Left hindlimb (tissue), 1 donor: ENCODE data around the gene KASH5.
"Not testable (repeated sequence)": the region's sequence is repeated elsewhere in the genome, so short reads cannot be mapped to it uniquely, and the experiment has no call there.

Experiments used
- DNase-seq: peaks from one replicate; pipeline ENCODE4 v3.0.0-alpha.2; 2018

Gene KASH5

DNA sequence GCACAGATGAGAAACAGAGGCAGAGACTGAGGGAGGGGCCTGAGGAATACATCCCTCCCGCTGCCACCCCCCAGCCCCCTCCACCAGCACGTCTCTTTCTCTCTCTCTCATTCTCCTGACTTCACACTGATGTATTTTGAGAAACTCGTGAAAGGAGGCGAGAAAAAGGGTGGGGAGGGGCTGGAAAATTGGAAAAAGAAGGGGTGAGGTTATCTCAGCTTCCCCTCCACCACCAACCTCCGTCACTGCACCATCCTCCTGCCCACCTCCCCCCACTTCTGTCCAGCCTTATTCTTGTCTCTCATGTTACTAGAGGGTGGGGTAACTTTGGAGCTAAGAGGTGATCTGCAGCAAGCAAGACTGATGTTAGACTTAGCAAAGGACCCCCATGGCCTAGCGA, 51.8 kb downstream of the KASH5 start:
- DNase-seq: no peak

DNA sequence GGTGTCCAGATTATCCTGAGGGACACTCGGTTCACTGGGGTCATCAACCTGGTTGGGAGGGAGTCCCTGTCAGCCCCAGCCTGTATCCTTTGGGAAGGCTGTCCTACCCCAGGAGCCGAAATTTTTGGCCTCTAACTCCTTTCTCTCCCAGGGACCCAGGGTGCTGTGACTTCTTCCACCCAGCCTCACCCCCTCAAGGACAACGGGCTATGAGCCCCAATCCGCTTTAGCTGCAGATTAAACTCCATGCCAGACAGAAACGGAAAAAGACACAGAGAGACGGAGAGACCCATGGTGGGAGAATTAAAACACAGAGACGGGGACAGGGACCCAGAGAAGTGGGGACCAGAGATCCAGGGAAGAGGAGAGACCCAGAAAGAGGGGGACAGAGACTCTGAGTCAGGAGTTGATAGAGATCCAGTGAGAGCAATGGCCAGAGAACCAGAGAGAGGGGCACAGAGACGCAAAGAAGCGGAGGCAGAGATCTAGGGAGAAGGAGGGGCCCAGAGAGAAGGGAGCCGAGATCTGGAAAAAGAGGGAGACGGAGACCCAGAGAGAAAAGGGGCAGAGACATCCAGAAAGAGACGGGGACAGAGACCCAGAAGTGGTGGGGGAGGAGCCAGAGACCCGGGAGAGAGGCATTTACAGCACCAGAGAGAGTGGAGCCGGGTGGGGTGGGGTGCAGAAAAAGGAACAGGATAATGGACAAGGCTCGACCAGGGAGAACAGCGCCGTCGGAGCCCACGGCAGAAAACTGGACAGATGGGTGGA, 52.6 kb downstream of the KASH5 start:
- no peak for DNase-seq

DNA sequence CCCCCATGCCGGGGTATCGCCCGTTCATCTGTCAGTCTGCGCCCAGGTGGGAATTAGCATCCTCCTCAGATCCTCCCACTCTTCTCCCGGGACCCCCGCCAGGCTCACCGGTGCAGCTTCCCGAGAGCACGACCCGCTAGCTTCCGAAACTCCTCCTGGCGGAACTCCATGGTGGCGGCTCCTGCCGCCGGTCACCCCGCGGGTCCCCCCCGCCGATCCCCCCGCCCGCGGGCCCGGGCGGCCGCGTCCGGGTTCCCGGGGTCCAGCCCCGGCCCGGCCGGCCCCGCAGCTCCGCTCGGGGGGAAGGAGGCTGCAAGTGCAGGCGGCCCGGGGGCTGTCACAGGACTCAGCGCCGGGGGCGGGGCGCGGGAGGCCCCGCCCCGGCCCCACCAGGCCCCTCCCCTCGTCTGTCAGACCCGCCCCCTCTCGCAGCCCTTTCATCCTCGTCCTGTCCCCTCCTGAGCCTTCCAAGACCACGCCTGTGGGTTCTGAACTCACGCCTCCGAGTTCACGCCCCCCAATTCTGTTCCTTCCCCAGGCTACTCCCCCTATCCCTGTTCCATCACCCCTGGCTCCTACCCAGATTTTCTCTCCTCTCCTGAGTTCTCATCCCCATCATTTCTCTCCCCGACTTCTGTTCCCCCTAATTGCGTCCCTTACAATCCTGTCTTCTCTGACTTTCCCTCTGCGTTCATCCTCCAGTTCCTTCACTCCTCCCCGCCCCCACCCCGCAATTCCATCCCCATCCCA, 53.3 kb downstream of the KASH5 start, which contains the start of gene SLC17A7:
TSS of gene SLC17A7 (minus strand) at position 318 of the 750 bp plus-strand sequence. CDS start at position 170, 148 bp downstream.
- DNase-seq: peak; percentile 67

DNA sequence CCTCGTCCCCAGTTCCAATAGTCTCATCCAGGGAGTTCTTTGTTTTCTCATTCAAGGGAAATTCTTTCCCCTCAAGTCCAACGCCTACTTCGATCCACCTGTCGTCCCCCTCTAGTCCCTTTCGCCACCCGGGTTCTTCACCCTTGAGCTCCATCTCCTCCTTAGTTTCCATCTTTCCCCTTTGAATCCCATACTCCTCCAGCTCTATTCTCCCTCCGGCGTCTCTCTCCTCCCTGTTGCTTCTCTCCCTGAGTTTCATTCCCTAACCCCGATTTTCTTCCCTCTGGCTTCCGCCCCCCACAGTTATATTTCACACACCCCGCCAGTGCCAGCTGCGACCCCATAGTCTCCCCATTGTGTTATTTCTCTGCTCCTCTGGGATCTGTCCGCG, 53.9 kb downstream of the KASH5 start:
- DNase-seq: no peak

DNA sequence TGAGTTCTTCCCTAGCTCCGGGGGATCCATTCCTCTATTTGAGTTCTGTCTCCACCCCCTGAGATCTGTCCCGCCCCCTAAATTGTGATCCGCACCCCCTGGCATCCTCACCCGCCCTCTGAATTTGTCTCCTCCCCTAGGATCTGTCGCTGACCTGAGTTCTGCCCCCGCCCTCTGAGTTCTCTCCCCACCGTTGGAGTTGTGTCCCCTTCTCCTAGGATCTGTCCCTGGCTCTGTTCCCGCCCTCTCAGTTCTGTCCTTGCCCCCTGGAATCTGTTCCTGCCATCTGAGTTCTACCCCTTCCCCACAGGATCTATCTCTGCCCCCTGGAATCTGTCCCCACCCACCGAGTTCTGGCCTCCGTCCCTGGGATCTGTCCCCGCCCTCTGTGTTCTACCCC, 54.3 kb downstream of the KASH5 start:
- no peak for DNase-seq

DNA sequence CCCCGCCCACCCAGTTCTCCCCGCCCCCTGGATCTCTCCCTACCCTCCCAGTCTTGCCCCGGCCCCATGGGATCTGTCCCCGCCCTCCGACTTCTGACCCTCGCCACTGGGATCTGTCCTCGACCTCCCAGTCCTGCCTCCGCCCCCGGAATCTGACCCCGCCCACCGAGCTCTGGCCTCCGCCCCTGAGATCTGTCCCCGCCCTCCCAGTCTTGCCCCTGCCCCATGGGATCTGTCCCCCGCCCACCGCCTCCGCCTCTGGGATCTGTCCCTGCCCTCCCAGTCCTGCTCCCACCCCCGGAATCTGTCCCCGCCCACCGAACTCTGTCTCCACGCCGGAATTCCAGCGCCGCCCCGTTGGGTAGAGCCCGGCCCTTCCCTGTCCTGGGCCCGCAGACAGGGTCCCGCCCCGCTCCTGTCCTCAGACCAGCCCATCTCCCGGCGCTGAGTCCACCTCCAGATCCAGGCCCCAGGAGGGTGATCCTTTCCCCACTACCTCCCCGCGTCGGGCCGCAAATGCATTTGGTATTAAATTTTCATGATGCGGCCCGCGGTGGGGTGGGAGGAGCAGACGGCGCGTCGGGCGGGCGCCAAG, 54.8 kb downstream of the KASH5 start:
- peak; percentile 95 for DNase-seq

DNA sequence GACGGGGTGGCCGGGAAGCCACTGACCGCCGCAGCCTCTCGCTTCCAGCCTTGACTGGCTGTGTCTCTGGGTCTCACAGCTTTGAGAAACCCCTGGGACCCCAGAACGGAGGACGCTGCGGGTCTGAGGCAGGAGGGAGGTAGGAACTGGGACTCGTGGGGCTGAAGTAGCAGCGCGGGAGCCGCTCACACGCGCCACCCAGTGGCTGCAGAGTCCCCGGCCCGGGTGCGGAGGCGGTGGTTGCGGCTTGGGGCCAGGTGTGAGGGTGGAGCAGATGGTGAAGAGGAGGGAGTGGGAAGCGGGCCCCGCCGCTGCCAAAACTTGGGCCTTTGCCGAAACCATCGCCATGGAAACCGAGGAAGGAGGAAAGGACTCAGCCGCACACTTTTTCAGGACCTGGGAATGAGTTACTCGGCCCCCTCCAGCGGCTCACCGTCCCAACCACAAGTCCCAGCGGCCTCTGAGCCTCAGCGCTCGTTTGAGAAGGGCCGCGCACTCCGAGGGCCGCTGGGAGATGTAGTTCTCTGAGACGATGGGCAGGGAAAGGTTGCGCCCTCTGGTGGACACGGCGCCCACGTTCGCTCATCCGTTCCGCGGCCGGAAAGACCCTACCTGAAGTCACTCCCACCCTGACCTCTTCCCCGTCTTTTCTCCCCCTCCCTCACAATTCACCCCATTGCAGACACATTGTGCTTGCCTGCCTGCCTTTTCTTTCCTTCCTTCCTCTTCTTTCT, 55.5 kb downstream of the KASH5 start:
- peak; percentile 98 for DNase-seq

DNA sequence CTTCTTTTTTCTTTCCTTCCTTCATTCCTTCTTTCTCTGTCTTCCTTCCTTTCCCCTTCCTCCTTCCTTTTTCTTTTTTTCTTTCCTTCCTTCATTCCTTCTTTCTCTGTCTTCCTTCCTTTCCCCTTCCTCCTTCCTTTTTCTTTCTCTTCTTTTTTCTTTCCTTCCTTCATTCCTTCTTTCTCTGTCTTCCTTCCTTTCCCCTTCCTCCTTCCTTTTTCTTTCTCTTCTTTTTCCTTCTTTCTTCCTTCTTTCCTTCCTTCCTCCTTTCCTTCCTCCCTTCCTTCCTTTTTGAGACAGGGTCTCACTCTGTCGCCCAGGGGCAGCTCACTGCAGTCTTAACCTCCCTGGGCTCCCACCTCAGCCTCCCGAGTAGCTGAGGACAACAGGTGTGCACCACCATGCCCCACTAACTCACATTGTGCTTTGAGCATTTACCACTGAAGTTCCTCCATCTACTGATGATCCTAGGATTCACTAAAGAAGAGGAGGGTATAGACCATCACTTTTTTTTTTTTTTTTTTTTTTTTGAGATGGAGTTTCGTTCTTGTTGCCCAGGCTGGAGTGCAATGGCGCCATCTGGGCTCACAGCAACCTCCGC, 56.2 kb downstream of the KASH5 start:
- not testable (repeated sequence) for DNase-seq

DNA sequence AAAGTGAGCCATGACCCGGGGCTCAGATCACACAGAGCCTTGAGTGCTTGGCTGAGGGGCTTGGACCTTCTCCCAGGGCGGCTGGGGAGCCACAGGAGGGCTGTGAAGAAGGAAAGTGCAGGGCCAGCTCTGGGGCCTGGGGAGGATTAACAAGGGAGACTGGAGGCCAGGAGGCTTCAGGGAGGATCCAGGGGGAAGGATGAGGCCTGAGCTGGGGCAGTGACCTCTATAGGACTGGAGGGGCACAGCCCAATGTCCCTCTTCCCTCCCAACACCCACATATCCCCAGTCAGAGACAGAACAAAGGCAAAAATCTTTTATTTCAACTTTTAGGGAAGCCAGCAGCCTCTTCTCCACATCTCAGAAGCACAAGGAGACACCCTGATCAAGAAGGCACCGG, 57.9 kb downstream of the KASH5 start:
- DNase-seq: no peak

DNA sequence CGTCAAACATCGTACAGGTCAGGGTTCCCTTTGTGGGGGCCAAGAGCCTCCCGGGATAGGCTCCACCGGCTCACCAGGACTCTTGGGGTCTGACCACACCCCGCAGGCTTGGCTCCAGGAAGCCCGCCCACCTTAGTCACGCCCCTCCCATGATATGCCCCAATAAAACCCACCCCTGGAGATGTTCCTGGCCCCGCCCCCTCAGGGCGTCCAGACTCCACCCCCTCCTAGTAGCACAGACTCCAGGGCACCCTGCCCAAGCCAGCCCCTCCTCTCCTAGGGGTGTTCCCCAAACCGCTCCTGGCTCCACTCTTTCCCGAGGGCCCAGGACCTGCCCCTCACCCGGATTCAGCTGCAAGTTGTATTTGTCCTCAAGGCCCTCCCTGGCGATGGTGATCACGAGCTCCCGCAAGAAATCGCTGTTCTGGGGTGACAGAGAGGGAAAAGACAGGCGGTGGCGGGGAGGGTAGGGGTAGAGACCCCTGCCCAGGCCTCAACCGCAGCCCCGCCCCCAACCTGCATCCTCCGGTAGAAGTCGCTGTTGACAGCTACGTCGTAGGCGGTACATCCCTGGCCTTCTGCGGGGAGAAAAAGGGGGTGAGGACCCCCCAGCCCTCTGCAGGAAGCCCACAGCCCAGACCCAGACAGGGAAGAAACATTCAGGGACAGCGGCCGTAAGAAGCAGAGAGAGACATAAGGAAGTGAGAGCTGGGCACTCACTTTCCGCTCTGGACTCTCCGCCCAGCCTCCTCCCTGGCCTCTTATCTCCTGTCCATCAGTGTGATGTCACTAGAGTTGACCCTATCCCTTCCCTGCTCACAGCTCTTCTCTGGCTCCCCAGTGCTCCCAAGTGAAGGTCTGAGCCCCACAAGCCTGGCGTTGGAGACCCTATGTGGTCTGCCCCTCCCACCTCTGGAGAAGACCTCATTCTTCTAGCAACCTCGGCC, 59.7 kb downstream of the KASH5 start:
- no peak for DNase-seq

DNA sequence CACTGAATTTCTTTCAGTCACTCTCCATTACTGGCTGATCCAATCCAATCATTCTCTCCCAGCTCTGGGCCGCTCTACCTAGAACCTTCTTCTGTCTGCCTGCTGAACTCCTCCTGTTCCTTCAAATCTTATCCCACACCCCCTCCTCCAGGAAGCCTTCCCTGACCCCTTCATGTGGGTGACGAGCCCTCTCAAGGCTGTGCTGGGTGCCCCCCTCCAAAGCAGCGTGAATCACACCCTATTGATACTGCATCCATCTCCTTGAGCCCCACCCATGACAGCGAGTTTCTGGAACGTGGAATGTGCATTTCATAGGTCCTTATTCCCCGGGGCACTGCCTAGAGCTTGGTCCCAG, 60.4 kb downstream of the KASH5 start:
- DNase-seq: no peak

DNA sequence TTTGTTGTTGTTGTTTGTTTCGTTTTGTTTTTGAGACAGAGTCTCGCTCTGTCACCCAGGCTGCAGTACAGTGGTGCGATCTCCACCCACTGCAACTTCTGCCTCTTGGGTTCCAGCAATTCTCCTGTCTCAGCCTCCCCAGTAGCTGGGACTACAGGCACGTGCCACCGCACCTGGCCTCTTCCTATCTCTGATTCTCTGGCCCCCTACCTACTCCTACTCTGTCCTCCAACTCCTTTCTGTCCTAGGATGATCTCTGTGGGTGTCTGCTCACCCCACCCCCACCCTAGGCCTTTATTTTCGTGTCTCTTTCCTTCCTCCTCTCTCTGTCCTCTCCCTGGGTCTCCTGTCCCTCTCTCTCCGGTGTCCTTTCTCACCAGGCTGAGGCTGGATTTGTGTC, 62.4 kb downstream of the KASH5 start:
- no peak for DNase-seq

DNA sequence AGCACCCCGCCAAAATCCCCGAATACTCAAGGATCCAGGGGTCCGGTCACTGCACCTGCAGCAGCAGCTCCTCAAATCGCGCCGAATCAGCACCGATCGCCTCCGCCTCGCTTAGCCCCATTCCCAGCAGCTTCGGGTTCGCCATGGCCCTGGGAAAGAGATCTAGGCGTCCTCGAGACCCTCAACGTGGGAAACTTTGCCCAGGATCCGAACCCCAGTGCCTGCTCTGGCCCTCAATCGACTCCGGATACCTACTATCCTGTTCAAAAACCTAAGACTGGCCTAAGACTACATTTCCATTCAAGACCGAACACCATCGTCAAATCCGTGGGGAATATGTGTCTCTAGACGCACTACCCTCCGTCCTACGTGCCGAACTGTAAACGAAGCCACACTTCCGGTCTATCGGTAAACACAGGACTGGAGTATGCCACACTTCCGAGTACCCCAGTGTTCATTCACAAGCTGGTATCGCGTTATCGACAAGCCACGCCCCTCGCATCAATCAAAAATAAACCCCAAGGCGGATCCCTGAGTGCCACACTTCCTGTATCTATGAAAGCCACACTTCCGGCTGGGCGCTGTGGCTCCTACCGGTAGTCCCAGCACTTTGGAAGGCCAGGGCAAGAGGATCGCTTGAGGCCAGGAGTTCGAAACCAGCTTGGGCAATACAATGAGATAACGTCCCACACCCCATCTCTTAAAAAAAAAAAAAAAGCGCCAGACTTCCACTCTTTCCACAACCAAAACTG, 63.6 kb downstream of the KASH5 start, which contains the start of gene PIH1D1:
TSS of gene PIH1D1 (minus strand) at position 385 of the 752 bp plus-strand sequence. CDS start at position 145, 240 bp downstream.
- peak; percentile 97 for DNase-seq

DNA sequence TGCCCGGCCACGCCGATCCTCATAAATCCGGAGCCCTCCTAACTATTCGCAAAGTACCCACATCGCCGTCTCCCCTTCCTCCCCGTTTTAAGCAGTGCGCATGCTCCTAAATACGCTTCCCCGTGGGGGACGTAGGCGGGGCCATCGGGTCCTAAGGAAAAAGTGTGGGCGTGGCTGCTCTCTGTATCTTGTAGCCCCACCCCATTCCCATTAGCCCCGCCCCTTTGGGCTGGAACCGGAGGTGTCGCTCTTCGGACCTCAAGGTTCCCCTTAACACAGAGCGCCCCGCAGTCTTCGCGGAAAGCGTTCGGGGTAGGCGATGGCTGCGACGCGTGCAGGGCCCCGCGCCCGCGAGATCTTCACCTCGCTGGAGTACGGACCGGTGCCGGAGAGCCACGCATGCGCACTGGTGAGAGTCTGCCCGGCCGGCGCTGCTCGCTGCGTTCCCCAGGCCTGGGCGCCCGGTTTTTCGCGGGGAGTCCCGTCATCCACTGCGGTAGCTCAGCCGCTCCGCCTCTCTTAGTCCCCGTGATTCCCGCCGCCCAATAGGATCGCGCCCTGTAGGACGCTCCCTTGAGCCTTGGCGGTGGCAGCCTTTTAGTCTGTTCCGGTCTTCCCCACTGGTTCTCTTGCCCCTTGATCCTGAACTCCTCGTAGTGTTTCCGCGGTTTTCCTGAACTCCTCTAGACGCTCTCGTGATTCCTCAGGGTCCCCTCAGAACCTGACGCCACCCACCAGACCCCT, 65.1 kb downstream of the KASH5 start, which contains the start of gene ALDH16A1:
TSS of gene ALDH16A1 (plus strand) at position 213 of the 744 bp plus-strand sequence. CDS start at position 320, 107 bp downstream.
- DNase-seq: peak; percentile 99

DNA sequence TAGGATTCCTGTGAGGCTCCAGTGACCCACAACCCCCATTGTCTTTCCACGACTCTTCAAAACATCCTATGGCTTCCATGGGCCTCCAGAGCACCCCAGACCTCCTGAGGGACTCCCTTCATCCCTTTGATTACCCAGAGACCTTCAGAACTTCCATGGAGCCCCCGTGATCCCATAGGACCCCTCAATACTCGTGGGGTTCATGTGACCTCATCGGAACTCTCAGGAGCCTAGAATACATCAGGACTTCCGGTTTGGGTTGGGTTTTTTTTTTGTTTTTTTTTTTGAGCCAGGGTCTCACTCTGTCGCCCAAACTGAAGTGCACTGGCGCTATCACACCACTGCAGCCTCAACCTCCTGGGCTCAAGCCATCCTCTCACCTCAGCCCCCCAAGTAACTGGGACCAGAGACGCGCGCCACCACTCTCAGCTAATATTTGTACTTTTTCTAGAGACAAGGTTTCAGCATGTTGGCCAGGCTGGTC, 65.8 kb downstream of the KASH5 start:
- no peak for DNase-seq

DNA sequence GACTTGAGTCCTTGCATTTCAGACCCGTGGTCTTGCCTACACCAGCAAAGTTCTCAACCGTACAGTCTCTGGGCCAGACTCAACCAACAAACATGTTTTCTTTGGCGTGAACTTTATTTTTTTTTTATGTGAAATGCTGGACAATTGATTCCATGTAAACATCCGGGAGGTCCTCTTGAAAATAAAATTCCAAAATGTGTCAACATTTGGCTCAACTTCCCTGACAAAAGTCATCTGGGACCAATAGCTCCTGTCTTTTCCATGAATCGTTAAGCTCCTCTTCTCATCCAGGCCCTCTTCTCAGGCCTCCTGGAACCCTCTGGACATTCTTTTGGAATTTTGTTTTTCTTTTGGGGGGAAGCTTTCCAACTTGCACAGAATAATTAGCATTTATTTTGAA, 67.7 kb downstream of the KASH5 start:
- DNase-seq: no peak

DNA sequence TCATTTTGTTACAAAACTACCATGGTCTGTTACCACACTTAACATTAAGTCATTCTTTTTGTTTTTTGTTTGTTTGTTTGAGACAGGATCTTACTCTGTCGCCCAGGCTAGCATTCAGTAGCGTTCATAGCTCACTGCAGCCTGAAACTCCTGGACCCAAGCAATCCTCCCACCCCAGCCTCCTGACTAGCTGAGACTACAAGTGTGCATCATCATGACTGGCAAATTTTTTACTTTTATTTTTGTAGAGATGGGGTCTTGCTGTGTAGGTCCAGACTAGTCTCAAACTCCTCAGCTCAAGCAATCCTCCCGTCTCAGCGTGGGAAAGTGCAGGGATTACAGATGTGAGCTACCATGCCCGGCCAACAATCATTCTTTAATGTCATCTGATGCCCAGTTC, 68.3 kb downstream of the KASH5 start:
- DNase-seq: no peak

DNA sequence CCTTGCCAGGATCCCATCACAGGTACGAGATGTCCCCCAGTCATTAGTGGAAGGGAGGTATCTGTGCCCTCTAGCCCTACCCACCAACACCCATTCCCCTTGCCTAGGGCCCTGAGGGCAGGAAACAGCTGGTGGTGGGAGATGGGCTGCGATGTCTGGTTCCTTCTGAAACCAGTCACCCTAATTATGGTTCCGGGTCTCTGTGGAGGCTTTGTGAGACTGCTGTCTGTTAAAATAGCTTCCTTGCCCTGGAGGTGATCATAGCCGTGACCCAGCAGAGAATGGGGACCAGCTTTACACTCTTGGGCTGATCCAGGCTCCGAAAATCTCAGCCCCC, 70.5 kb downstream of the KASH5 start:
- DNase-seq: no peak

DNA sequence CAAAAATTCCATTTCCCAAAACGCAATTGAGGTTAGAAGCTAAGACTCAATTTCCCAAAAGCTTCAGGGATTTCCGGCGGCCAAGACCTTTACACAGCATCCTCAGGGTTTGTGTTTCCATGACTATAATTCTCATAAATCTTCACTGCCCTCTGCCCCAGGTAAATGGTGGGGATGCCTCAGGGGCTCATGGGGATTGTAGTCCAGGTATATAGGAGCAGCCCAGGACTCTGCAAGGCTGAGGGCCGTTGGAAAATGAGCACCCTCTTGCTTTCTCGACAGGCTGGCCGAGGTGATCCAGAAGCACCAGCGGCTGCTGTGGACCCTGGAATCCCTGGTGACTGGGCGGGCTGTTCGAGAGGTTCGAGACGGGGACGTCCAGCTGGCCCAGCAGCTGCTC, 71.3 kb downstream of the KASH5 start:
- no peak for DNase-seq

DNA sequence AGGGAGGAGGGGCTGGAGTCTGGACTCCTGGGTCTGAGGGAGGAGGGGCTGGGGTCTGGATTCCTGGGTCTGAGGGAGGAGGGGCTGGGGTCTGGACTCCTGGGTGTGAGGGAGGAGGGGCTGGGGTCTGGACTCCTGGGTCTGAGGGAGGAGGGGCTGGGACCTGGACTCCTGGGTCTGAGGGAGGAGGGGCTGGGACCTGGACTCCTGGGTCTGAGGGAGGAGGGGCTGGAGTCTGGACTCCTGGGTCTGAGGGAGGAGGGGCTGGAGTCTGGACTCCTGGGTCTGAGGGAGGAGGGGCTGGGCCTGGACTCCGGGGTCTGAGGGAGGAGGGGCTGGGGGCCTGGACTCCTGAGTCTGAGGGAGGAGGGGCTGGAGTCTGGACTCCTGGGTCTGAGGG, 73.1 kb downstream of the KASH5 start:
- DNase-seq: not testable (repeated sequence)
